GM21381 (cell line): ENCODE results near the gene ALG14.
A peak's percentile ranks its signal among the peaks of the same experiment; 100 is the strongest.

Experiments used
- ATAC-seq: cut with Tn5 transposase; IDR thresholded peaks from one replicate; pipeline ENCODE4 v1.9.1; 2021; ENCODE audit warnings: mild to moderate bottlenecking, moderate library complexity; ENCODE audit not compliant: unreplicated experiment

ALG14 gene

DNA sequence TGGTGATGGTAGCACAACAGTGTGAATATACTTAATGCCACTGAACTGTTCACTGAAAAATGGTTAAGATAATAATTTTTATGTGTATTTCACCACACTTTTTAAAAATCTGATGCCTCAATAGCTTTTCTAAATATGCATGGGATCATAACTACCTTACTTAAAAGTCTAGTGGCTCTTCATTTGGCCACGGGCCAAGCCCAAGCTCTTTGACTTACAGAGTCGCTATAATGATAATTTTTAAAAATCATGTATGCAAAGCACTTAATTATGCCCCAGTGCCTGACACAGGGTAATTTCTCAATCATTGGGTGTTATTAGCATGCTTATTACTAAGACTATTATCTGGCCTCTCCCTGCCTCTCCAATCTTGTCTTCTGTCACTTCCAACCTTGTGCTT is 138.2 kb downstream of the ALG14 start:
- no peak for ATAC-seq

DNA sequence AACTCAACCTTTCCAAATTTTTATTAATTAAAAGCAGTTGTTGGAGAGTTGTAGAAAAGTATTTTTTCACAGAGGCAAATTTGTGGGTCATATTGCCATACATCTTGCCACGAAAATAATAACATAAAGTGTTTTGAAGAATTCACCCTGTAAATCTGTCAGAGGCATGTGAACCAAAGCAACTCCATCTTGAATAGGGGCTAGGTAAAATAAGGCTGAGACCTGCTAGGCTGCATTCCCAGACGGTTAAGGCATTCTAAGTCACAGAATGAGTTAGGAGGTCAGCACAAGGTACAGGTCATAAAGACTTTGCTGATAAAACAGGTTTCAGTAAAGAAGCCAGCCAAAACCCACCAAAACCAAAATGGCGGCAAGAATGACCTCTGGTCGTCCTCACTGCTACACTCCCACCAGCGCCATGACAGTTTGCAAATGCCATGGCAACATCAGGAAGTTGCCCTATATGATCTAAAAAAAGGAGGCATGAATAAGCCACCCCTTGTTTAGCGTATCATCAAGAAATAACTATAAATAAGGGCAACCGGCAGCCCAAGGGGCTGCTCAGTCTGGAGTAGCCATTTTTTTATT is 141.4 kb downstream of the ALG14 start:
- no peak for ATAC-seq

DNA sequence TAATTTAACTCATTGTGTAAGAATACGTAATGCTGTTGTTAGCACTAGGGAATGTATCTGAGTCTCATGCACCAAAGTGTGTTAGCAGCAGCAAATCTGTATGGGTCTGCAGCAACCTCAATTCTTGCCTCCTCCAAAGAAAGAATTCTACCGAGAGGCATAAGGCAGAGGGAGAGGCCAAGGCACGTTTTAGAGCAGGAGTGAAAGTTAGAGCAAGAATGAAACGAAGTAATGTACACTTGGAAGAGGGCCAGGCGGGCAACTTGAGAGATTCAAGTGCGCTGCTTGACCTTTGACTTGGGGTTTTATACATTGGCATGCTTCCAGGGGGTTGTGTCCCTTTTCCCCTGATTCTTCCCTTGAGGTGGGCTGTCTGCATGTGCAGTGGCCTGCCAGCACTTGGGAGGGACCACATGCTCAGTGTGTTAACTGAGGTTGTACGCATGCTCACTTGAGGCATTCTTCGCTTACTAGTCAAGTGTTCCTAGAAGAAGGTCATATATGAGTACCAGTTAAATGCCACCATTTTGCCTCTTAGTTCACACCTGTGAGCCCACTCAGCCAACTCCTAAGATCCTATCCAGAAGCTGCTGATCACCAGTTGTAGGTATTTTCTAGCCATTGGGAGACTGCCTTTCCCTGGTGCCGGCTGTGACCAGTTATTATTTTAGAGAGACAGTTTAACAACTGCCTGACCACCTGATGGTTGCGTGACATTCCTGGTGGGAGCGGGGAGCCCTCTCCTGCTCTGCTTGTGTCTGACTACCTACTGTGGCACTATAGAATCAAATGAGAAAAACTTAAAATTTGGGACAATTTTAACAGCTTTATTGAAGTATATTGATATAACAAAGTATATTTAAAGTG is 143.2 kb downstream of the ALG14 start:
- no peak for ATAC-seq

DNA sequence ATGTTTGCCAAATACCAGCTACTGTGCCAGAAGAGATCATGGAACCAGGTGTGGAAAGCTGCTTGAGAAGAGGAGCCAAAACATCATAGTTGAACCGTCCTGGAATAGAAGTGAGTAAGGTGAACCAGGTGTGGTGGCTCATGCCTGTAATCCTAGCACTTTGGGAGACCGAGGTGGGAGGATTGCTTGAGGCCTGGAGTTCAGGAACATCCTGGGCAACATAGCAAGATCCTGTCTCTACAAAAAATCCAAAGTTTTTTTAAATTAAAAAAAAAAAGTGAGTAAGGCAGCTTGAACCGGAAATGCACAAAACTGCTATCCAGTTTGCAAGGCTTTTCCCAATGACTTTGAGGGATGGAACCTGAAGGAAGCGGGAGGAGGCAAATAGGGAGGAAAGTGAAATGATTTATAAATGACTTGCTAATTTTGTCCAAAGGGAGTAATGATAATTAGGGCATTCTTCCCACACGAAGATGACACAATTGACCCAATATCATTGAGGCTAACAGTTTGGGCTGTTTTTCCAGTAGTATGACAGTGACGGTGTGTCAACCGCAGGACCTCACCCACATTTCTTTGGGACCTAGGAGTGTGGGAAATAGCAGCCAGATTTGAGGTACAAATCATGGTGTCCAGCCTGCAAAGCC is 144.3 kb downstream of the ALG14 start:
- ATAC-seq = no peak

DNA sequence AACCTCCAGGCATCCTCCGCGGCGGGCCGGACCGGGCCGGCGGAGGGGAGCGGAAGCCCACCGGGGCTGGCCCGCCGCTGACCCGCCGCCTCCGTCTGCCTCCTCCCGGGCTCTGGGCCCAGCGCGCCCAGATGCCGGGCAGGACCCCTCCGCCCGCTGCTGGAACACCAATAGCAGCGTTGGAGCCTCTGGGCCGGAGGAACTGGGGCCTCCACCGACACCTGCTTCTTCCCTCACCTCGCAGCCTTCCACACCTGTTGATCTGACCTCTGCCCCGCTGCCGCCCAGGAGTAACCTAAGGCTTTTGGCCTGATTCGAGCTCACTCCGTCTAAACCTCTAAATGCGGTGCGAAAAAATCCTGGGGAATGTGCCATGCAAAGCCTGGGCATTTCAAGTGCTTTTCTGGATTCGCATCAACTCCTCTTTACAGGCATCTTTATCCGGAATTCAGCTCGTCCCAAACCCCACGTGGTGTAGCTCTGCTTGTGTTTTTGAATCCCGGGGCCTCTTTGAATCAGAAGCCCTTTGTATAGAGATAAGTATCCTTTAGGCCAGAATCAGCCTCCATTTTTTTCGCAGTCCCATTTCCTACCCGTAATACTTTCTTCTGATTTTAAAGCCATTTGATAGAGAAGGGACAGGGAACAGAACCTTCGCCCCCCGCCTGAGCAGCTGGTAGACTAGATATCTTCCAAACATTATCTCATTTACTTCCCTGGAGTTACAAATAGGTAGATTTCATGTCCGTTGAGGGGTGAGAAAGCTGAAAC is 145.2 kb downstream of the ALG14 start:
- ATAC-seq = peak; percentile 24

DNA sequence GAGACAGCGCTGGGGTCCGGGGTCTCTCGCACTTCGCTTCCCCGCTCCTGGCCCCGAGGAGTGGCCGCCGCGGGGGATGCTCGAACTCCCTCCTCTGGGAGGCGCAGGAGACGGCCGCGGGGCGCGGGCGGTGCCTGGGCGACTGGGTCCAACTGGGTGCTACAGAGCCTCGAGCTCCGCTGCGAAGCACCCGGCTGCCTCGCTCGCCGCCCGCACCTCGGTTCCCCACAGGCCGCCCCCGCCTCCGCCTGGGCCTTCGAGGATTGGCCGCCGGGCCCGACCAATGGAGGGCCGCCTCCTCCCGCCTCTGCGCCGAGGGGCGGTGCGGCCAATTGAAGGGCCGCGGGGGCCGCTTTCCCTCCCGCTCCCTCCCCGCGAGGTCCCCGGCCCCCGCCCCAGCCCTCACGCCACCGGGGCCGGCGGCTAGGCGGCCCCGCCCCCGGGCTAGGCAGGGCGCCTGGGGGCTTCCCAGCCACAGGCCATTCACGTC is 145.8 kb downstream of the ALG14 start, which contains the start of gene CNN3:
Gene CNN3 (minus strand): TSS at position 196 of the 490 bp plus-strand sequence. CDS start 216 bp downstream, outside the sequence.
- peak; percentile 87 for ATAC-seq

DNA sequence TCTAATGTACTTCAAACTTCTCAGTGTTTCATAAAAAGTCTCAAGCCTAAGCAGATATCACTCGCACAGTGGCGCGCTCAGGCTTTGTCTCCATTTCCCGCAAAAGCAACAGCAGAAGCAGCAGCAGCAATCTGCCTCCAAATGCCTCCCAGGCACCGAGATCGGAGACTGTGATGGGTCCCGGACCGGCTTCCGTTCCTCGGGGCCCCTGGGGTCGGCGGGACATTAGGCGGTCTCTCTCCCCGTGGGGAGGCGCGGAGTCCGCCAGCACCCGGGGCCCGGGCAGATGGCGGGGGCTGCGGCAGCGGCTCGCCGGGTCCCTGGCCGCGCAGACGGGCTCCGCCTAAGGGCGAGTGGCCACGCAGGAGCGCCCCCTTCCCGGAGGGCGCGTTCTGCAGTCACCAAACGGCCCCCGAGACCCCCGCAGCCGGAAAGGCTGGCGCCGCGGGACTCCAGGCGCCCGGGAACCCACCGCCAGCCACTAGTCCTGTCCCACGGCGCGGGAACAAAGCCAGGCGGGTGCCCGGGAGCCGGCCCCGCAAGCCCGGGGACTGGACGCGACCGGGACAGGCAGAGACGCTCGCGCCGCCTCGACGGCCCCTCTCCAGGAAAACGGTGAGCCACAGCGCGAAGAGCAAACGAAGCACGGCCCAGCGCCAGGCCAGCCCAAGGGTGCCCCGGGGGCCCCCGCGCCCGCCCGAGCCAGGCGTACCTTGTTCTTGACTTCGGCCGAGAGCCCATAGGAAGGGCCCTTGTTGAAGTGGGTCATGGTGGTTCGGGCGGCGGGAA is 146.4 kb downstream of the ALG14 start:
- ATAC-seq = peak; percentile 21

DNA sequence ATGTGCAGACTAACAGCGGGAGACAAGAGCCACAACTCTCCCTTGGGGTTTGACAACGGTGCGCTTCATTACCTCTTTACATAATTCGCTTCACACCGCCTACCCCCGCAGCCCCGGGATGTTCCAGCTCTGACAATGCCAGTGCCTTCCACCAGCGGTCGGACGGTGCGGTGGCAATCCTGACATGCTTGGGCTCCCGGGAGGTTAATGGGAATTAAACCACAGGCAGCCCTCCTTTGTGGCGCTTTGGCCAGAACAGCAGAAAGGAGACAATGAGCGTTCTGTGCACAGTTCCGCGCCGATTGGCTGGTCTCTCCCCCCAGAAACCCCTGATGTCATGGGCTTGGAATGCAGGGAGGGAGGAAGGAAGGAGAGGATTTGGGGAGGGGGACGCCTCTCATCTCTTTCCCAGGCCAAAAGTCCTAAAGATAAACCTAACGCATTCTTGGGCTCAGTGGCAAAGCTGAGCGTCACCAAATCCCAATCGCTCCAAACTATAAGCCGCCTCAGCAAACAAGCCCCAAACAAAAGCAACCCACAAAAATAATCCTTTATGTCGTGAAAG is 147.1 kb downstream of the ALG14 start:
- no peak for ATAC-seq

DNA sequence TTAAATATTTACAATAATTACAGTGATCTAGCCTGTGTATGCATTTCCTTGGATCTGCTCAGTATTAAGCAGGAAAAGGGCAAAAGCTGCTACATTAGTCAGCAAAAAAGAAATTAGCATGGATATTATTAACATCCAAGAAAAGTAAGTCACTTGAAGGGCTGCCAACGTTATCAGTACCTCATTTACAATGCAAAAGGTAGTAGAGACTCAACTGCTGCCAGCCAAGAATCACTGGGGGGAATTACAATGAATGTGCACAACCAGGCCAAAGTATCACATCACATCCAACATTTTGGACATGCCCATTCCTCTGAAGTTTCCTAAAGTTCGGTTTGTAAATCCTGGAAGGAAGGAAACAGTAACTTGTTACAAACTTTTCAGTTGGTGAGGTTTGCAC is 147.7 kb downstream of the ALG14 start:
- ATAC-seq = no peak
